Liver (tissue), 2 donors: Measurements from ENCODE around the gene RASA3.

Experiments used
- FOXA1 ChIP-seq: IDR thresholded peaks from 2 replicates; pipeline ENCODE4 v1.6.1; 2016; ENCODE audit warnings: antibody characterized with exemption
- TF ChIP-seq, protein P1 (sequence below): fragments of 150-350 bp; IDR thresholded peaks from 2 replicates; pipeline ENCODE4 v1.5.1; 2017; ENCODE audit warnings: improper control_type of control experiment, low read depth, low read length; ENCODE audit not compliant: missing input control
- donor health status: healthy.

DNA sequence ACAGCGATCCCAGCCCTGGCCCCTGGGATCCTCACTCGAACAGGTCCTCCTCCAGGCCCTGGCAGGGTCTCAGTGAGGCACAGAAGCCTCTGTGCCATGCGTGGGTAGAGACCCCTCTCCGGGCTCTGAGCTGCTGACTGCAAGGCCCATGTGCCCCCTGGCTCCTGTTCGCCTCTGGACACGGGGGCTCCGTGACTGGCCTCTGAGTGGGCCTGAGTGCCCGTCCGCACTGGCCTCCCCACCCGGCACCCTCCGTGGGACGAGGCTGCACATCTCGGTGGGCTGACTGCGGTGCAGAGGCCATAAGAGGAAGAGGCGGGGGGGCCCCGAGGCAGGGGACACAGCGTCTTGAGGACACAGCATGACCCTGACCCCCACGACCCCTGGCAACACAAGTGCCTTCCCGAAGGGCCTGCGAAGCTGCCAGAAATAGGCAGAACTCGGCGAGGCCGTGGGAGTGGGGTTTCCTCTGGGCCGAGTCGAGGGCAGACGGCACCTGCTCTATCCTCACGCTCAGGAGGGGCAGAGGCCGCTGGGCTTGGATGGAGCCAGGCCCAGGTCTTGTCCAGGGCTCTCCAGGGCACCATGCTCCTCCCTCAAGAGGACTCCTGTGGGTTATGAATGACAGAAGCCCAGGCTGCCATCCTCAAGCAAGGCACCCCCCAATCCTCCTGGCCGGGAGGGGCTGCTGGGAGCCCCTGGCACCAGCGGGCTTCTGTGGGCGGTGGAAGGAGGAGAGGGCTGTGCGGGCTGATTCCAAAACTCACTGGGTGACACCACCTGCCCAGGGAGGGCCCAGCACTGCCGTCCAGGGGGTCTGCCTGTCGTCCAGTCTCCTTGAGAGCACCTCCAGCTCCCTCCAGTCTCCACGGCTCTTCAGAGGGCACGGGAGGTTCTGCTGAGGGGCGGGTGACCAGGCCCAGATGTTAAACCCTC, 52.6 kb downstream of the RASA3 start:
- no peak for TF ChIP-seq FOXA1
- TF ChIP-seq, protein P1, sequence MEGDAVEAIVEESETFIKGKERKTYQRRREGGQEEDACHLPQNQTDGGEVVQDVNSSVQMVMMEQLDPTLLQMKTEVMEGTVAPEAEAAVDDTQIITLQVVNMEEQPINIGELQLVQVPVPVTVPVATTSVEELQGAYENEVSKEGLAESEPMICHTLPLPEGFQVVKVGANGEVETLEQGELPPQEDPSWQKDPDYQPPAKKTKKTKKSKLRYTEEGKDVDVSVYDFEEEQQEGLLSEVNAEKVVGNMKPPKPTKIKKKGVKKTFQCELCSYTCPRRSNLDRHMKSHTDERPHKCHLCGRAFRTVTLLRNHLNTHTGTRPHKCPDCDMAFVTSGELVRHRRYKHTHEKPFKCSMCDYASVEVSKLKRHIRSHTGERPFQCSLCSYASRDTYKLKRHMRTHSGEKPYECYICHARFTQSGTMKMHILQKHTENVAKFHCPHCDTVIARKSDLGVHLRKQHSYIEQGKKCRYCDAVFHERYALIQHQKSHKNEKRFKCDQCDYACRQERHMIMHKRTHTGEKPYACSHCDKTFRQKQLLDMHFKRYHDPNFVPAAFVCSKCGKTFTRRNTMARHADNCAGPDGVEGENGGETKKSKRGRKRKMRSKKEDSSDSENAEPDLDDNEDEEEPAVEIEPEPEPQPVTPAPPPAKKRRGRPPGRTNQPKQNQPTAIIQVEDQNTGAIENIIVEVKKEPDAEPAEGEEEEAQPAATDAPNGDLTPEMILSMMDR, result no peak
